Measurements from ENCODE around the gene RAD51B.

- TF ChIP-seq POLR2AphosphoS5 (IDR thresholded peaks at IDR 0.05; ENCODE audit: low read depth, low read length) = no peak
- TF ChIP-seq TAF1 (IDR thresholded peaks at IDR 0.05; ENCODE audit: borderline replicate concordance, low read depth, low read length) = no peak
- TF ChIP-seq POLR2A (IDR thresholded peaks at IDR 0.05; ENCODE audit: low read depth, low read length) = no peak
Measured at GRCh38 chr14:67943947-67944346, 124.4 kb downstream of the RAD51B start.

All from GM12892 (cell line).